GM19035 (cell line): ENCODE data around the gene ZNF473.
"Not testable (repeated sequence)": the region's sequence is repeated elsewhere in the genome, so short reads cannot be mapped to it uniquely, and the experiment has no call there.

Experiments used
- ATAC-seq: cut with Tn5 transposase; IDR thresholded peaks from one replicate; pipeline ENCODE4 v1.9.1; 2021; ENCODE audit not compliant: unreplicated experiment

The ZNF473 gene

GRCh38 chr19:50047671-50048070 lies 21.9 kb downstream of the ZNF473 start:
- ATAC-seq = no peak

DNA sequence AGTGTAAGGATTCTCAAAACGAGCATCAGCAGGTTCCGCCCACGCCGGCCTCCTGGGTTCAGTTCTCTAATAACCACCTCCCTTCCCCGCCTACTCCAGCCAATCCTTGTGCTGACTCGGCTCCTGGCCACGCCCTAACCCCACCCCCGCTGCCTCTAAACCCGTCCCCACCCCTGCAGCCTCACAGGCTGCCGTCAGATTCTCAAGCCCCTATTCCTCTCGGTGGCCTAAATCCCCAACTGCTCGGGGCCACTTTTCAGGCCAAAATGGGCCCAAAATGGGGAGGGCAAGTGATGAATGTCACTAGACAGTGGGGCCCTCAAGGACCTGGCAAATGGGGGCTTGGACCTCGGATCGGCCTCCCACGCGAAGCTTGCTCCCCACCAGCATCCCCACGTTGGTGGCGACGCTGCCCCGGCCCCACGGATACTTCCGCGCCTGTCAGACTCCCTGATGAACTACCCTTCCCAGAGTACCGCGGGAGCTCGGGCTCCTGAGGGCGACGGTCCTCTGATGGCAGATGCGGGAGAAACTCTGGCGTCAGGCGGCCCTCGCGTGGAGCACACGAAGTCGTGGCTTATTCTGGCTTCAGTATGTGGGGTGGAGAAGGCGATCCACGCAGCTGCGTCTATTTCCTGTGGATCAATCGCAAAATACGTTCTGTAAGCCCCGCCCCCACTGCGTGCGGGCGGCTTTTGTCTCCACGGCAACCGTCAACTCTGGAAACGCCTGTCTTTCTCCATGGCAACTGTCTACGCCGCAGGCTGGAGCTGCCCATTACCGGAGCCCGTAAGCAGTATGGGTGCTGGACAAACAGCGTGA lies 24.8 kb downstream of the ZNF473 start:
- no peak for ATAC-seq

GRCh38 chr19:50051228-50051895 lies 25.6 kb downstream of the ZNF473 start:
- not testable (repeated sequence) for ATAC-seq

- no peak for ATAC-seq
These were observed 26.2 kb downstream of the ZNF473 start for GRCh38 chr19:50051964-50052363.

- ATAC-seq = no peak
These were observed 27.3 kb downstream of the ZNF473 start for GRCh38 chr19:50053119-50053518.

GRCh38 chr19:50058425-50058824 lies 32.6 kb downstream of the ZNF473 start:
- no peak for ATAC-seq

GRCh38 chr19:50059045-50059444 lies 33.2 kb downstream of the ZNF473 start:
- no peak for ATAC-seq

- no peak for ATAC-seq
These were observed 34.3 kb downstream of the ZNF473 start for GRCh38 chr19:50060107-50060506.

GRCh38 chr19:50061650-50062049 lies 35.8 kb downstream of the ZNF473 start:
- no peak for ATAC-seq

DNA sequence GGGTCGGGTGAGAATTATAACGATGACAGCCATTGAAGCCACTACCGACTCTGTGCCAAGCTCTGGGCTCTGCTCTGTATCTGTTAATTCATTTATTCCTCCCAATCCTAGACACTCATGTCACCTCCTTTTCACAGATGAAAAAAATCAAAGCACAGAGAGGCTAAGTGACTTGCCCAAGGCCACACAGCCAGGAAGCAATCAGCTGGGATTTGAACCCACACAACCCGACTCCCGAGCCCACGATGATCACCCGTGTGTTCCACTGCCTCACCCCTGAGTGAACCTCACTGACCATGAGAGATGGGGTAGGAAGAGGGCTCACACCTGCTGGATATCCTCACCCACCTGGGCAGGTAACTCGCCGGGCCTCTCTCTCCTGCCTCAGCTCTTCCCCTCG lies 40.1 kb downstream of the ZNF473 start:
- ATAC-seq = no peak

- no peak for ATAC-seq
These were observed 41.8 kb downstream of the ZNF473 start for GRCh38 chr19:50067575-50067974.

DNA sequence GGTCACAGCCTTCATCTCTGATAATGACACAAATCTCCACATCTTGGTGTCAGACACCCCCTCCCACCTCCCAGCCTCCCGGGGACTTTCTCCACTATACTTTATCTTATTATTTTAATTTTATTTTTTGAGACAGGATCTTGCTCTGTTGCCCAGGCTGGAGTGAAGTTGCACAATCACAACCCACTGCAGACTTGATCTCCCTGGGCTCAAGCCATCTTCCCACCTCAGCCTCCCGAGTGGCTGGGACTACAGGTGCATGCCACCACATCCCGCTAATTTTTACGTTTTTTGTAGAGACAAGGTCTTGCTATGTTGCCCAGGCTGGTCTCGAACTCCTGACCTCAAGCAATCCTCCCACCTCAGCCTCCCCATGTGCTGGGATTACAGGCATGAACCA lies 42.6 kb downstream of the ZNF473 start:
- not testable (repeated sequence) for ATAC-seq

- ATAC-seq = not testable (repeated sequence)
These were observed 49.3 kb downstream of the ZNF473 start for GRCh38 chr19:50075076-50075475.

- ATAC-seq = not testable (repeated sequence)
These were observed 50.0 kb downstream of the ZNF473 start for GRCh38 chr19:50075644-50076372.

DNA sequence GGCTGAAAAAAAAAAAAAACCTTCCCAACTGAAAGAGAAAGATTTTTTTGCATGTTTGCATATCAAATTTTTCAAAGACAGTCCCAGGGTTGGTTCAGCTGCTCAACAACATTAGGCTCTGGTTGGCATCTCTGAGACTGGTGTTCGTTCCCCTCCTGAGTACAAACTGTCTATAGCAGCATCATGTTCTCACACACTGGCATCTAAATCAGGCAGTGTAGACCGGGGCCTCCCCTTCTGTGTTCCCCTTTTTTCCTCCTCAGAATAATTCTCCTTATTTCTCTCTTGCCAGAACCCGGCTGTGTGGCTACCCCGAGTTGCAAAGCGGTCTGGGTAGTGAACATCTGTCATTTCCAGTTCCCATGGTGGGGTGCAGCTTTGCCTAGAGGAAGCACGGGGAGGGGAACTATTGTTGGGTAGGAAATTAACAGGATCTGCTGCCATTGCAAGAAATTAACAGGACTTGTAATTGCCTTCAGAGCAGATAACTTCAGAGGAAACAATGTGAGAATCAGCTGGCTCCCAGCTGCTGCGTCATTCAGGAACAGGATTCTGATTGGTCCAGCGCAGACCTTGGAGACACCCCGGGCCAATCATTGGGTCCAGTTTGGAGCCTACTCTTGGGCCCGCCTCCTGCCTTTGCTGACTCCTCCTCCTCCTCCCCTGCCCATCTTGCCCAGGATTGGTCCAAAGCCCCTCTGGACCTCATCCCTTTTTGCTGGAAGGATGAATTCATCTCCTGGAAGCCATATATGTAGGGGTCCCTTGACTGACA lies 51.0 kb downstream of the ZNF473 start:
- not testable (repeated sequence) for ATAC-seq

DNA sequence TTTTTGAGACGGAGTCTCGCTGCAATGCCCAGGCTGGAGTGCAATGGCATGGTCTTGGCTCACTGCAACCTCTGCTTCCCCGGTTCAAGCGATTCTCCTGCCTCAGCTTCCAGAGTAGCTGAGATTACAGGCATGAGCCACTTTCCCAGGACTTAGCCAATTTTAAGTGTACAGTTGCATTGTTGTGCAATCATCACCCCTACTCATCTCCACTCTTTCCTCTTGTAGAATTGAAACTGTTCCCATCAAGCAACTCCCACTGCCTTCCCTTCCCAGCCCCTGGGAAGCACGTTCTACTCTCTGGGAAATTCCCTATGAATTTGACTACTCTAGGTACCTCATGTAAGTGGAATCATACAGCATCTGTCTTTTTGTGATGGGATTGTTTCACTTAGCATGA lies 53.2 kb downstream of the ZNF473 start:
- not testable (repeated sequence) for ATAC-seq

- ATAC-seq = not testable (repeated sequence)
These were observed 58.6 kb downstream of the ZNF473 start for GRCh38 chr19:50084440-50084839.

DNA sequence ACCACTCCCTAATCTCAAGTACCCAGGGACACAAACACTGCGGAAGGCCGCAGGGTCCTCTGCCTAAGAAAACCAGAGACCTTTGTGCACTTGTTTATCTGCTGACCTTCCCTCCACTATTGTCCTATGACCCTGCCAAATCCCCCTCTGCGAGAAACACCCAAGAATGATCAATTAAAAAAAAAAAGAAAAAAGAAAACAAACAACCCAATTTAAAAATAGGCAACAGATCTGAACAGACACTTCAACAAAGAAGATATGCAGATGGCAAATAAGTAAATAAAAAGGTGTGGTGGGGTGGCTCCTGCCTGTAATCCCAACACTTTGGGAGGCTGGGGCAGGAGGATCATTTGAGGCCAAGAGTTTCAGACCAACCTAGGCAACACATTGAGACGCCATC lies 61.3 kb downstream of the ZNF473 start:
- not testable (repeated sequence) for ATAC-seq

GRCh38 chr19:50090706-50091105 lies 64.9 kb downstream of the ZNF473 start:
- not testable (repeated sequence) for ATAC-seq

GRCh38 chr19:50091786-50092185 lies 66.0 kb downstream of the ZNF473 start:
- ATAC-seq = not testable (repeated sequence)

- ATAC-seq = not testable (repeated sequence)
These were observed 66.8 kb downstream of the ZNF473 start for GRCh38 chr19:50092597-50092996.
